NCI-H82 treated with DMSO at 0.1 percent for 48 hours (cell line): ENCODE data around the gene PDSS2.
"Not testable (repeated sequence)": the region's sequence is repeated elsewhere in the genome, so short reads cannot be mapped to it uniquely, and the experiment has no call there.

Source experiments
- DNase-seq: peaks from one replicate; lab custom pipeline; 2025; ENCODE audit not compliant: unreplicated experiment; lab: John Stamatoyannopoulos, UW

The PDSS2 gene

DNA sequence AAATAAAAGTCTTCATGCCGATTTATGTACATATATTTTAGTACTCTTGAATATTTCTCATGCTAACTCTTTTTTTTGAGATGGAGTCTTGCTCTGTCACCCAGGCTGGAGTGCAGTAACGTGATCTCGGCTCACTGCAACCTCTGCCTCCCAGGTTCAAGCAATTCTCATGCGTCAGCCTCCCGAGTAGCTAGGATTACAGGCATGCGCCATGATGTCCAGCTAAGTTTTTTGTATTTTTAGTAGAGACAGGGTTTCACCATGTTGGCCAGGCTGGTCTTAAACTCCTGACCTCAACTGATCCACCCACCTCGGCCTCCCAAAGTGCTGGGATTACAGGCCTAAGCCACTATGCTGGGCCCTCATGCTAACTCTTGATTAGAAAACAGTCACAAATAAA, 179.4 kb downstream of the PDSS2 start:
- DNase-seq, result not testable (repeated sequence)

DNA sequence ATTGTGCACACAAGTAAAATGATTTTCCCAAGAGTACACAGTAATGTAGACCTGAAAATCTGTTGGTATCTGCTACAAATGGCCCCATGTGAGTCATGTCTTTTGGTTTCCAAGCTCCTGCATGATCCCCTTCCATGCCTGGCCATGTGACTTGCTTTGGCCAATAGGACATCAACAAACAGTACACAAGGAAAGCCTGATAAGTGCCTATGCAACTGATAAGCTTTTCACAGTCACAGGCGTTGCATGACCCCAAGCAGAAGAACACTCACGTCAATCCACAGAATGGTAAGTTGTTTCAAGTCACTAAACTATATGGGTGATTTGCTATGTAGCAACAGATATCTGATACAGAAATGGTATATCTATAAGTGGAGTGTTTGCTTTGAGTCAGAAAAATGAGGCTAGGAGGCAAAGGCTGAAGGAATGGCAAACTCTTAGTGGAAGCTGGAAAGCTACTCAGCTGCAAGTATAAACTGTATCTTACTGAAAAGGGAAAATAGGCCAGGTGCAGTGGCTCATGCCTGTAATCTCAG, 184.0 kb downstream of the PDSS2 start:
- DNase-seq, result no peak

DNA sequence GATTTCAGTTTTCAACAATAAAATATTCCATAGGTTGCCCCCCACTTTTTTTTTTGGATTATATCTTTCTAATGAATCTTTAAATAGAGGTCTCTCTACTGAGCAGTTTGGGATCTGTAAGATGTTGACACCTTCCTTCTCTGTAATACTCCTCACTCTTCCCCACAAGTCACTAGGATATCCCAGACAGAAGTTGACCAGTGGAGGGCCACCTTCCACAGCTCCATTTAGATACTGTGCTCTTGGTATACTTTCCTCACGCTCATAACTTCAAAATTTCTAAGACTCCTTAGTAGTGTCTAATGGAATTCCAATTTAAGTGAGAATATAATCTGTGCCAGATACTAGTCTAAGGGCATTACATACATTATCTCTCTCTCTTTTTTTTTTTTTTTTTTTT, 185.1 kb downstream of the PDSS2 start:
- DNase-seq, result no peak

GRCh38 chr6:107272246-107272645, 187.1 kb downstream of the PDSS2 start:
- no peak for DNase-seq

DNA sequence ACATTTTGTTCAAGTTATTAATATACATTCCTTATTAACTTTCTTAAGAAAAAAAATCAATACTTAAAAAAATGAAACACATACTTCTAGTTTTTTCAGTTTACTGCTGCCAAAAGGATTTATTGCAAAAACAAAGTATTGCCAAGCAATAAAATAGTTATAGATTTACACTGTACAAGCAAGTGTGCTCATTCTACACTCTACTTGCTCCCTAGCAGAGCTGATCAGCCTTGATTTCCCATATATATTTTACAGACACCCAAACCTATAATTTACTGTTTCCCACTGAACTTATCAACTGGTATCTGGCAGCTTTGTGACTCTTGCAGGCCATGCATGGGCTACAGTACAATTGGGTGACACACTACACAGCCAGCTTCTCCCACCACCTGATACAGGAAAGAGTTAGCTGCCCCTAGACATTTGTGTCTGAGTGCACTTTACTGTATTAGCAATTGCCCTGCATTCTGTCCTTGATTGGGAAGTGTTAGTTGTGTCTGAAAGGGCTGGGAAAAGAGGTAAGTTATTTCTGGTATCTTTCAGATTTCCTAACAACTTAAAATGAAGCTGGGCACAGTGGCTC, 188.1 kb downstream of the PDSS2 start:
- DNase-seq, result no peak

DNA sequence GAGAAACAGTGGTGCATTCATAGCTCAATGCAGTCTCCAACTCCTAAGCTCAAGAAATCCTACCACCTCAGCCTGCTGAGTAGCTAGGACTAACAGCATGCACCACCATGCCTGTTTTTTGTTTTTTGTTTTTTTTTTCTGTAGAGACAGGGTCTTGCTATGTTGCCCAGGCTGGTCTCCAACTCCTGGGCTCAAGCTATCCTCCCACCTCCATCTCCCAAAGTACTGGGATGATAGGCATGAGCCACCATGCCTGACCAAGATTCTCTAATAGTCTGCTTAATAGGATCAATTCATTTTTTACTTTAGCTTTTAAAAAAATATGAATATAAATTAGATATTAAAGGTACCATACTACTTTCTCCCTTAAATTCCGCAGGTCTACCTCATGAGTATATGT, 191.7 kb downstream of the PDSS2 start:
- no peak for DNase-seq

DNA sequence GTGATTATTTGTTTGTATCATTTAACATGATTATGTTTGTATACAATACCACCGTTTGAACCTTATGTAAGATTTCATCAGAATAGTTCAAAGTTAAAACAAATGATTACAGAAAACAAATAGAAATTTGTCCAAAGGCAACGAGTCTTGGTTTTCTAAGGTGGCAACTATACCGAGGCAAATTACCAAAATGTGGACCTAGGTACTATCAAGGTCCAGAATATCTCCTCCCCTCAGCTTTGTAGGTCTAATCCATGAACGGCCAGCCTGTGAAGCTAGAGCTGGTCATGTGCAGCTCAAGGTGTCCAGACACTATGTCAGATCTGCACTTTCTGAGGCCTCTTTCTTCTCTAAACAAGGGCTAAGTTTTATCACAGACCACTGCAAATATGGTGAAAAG, 192.4 kb downstream of the PDSS2 start:
- DNase-seq, result no peak

DNA sequence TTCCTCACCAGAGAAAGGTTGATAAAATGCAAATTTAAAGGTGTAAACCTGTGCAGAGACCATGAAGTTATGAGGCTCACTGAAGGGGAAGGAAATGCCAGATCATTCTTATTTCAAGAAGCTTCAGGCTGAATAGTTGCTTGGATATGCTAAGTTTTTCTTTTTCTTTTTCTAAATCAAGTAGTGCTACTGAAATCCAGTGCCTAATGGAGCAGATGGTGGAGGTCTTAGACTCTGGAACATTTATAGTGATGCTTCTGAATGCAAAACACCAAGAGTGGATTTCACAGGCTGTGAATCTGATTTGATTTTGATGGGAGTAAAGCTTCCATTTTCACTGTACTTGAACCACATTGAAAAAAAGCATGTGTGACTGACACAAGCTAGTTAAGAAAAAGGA, 192.8 kb downstream of the PDSS2 start:
- no peak for DNase-seq

DNA sequence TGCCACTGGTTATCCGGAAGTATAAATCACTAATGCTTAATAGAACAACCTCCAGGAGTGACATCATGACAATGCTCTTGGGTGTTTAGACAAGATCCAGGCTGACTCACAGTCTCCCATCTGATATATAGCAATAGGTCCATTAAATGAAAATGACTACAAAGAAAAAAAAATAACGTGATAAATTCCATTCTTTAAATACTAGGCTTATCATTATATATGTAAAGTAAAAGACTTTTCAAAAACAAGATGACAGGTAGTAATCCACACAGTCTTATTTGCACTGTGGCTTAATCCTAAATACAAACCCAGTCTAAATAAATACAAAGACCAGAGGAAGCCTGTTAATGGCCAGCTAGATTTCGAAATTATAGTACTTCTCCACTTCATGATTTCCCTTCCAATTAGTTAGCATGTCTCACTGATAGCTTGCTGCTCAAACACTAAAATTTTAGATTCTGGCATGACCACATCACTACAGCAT, 195.0 kb downstream of the PDSS2 start:
- no peak for DNase-seq

DNA sequence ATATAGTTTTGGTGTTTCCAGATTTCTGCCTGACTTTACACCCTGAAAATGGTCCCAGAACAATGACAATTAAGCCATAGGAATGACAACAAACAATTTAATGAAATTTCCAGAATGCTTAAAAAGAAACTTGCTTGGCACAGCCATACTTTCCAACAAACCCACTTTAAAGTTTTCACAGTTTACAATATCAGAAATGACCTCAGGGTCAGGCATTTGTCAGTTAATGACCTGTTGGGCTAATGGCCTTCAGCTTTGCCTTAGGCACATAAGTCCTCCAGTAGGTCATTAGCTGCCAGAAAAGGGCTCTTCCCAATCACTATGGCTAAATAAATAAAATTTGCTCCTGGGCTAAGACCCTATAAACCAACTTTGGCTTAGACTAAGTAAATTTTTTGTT, 199.4 kb downstream of the PDSS2 start:
- no peak for DNase-seq

DNA sequence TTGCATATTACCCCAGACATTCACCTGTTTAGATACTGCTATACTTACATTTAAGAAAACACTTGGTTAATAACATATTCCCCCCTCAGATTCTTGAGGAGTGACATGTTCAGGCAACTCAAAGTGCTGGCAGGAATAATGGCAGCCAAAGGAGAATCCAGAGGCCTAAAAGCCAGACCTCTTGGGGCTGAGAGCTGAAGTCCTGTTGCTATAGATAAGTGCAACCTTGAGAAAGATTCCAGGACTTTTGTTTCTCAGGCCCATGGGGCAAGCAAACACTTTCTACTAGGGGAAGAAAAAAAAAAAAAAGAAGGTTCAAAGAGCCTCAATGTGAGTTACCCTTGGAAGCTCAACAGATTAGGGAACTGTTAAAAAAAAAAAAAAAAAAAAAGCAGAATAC, 211.2 kb downstream of the PDSS2 start:
- DNase-seq, result no peak

- DNase-seq, result no peak
These were observed 212.3 kb downstream of the PDSS2 start for GRCh38 chr6:107246972-107247615.

- DNase-seq, result no peak
These were observed 213.0 kb downstream of the PDSS2 start for GRCh38 chr6:107246249-107246971.

GRCh38 chr6:107244742-107245480, 214.5 kb downstream of the PDSS2 start:
- no peak for DNase-seq

GRCh38 chr6:107244082-107244741, 215.2 kb downstream of the PDSS2 start:
- DNase-seq, result no peak

GRCh38 chr6:107243471-107243870, 215.9 kb downstream of the PDSS2 start:
- DNase-seq, result no peak

DNA sequence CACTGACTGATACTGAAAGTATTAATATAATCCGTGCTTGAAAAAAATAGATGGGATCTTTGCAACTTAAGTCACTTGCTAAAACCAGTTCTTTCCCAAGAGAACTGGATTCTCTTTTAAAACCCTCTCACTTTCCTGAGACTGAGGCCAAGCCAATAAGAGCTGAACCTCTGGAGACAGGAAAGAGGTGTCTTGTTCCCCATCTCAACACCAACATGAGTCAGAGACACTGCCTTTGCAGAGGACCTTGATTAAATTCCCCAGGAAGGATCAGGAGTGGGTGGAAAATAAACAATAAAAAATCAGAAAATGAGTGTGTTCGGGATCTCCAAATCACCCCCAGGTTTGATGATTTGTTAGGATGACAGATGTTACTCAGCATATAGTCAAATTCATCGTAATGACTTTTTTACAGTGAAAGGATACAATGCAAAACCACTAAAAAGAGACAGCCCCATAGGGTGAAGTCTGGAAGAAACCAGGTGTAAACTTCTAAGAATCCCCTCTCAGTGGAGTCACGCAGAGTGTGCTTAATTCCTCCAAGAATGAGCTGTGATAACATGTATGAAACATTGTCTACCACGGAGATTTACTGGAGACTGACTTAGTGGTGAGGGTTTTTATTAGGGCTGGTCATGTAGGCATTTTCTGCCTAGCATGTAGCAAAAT, 221.2 kb downstream of the PDSS2 start:
- no peak for DNase-seq

DNA sequence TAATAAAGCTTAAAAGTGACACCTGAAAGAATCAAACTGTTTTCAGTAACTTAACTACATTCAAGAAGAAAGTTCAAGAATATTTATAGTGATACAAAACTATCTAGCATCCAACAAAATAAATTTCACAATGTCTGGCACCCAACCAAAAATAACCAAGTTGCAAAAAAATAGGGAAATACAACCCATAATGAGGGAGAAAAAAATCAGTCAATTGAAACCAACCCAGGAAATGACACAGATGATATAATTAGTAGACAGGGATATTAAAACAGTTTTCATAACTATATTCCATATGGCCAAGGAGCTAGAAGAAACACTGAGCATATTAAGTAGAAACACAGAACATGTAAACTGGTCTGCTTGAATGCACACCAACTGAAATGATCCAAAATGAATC, 223.9 kb downstream of the PDSS2 start:
- no peak for DNase-seq

- DNase-seq, result no peak
These were observed 224.4 kb downstream of the PDSS2 start for GRCh38 chr6:107235007-107235406.

- no peak for DNase-seq
These were observed 228.1 kb downstream of the PDSS2 start for GRCh38 chr6:107231243-107231642.
